ENCODE results near the gene FYN.

DNA sequence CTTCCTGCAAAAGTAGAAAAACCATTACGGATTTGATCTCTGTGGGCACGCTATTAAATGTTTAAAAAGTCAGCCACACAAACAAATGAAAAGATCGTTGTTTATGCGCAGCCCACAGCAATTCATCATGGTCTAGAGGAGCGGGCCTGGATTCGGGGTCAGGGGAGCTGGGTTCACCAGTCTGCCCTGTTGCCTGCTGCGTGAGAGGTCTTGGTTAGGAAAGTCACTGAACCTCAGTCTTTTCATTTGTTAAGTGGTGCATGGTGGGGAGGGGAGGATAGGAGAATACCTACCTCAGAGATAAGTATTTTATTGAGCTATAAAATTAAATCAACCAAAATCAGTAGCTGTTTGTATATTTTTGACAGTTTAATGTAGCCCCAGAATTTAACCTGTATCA is 47.3 kb upstream of the FYN start:
- TF ChIP-seq CTCF (optimal IDR thresholded peaks at IDR 0.05 in 1 of 3, IDR thresholded peaks at IDR 0.05 in 1 of 3, conservative IDR thresholded peaks at IDR 0.05 in 1 of 3; ENCODE audit: extremely low read depth in 1 of 3, insufficient read depth in 2 of 3, low read length in 3 of 3) (no peak), EZH2 (IDR thresholded peaks at IDR 0.05; ENCODE audit: low read length) (no peak)
